MCF 10A (cell line): ENCODE measurements around the gene ANO2. TPM values are rescaled to one million over a fixed set of nuclear protein-coding genes. Genes with fewer than 3 reads are reported as not detected.

Experiments
- BruUV-seq: library from RNA; stranded (reverse); fragments of 400-500 nt; replicated peaks from 2 replicates; lab custom pipeline; 2021; lab: Mats Ljungman, UMichigan
- CTCF ChIA-PET: fragments of 300-600 bp; sonication (Branson Sonifier 250); formaldehyde crosslinking; extraction: SDS; loops from one replicate; lab custom pipeline; 2021; ENCODE audit warnings: antibody characterized with exemption, inconsistent platforms; lab: Yijun Ruan, JAX
- POLR2A ChIA-PET: fragments of 300-600, 350-650 bp; sonication (Branson Sonifier 250); formaldehyde crosslinking; extraction: SDS; loops from one replicate; lab custom pipeline; 2020; ENCODE audit warnings: antibody characterized with exemption, inconsistent platforms; lab: Yijun Ruan, JAX
- DNase-seq: peaks from one replicate; pipeline ENCODE4 v3.0.0-alpha.2; 2018; ENCODE audit not compliant: unreplicated experiment
- H3K27ac Mint-ChIP-seq: one replicate; pipeline ENCODE4 v1.8.0; 2022; ENCODE audit warnings: mild to moderate bottlenecking, low read depth, mixed read lengths; ENCODE audit not compliant: unreplicated experiment
- H3K27me3 Mint-ChIP-seq: one replicate; pipeline ENCODE4 v1.8.0; 2022; ENCODE audit warnings: mixed read lengths; ENCODE audit not compliant: insufficient read depth, unreplicated experiment
- H3K36me3 Mint-ChIP-seq: one replicate; pipeline ENCODE4 v1.8.0; 2022; ENCODE audit warnings: mild to moderate bottlenecking, moderate library complexity, mixed read lengths; ENCODE audit not compliant: insufficient read depth, unreplicated experiment
- H3K4me1 Mint-ChIP-seq: one replicate; pipeline ENCODE4 v1.8.0; 2022; ENCODE audit warnings: mixed read lengths; ENCODE audit not compliant: insufficient read depth, unreplicated experiment
- H3K4me3 Mint-ChIP-seq: one replicate; pipeline ENCODE4 v1.8.0; 2022; ENCODE audit warnings: mild to moderate bottlenecking, moderate library complexity, mixed read lengths; ENCODE audit not compliant: unreplicated experiment
- H3K9me3 Mint-ChIP-seq: one replicate; pipeline ENCODE4 v1.8.0; 2022; ENCODE audit warnings: mixed read lengths; ENCODE audit not compliant: unreplicated experiment
- intact Hi-C: fragments of 100-400 bp; cut with micrococcal nuclease; formaldehyde crosslinking; loops from 2 replicates; pipeline ENCODE4 v1.14.1; 2022
- total RNA-seq: library from RNA; stranded (reverse); gene quantifications from 2 replicates; pipeline ENCODE4 v1.2.3, GENCODE V29; 2022
- TF ChIP-seq, protein P1 (sequence below): fragments of 200-600 bp; IDR thresholded peaks from one replicate; pipeline ENCODE4 v1.8.0; 2022; ENCODE audit warnings: antibody characterized with exemption, mild to moderate bottlenecking; ENCODE audit not compliant: unreplicated experiment

Gene ANO2
- total RNA-seq, 1 experiment from 2014 or later = not detected

DNA sequence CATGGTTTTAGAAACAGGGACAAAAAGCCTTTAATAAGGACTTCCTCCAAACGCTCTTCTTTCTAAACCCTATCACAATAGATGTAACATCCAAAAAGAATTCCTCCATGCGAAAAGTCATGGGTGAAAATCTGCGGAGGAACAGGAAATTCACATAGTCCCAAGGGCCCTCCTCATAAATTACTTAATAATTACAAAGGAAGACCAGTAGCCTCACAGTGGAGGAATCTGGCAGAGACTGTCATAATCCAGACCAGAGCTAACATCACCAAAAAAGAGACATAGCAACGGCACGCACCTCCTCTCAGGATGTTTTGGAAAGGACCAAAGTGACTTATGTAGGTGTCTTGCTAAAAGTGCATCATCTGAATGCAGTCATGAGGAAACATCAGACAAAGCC is 165.7 kb downstream of the ANO2 start:
- no TSS peak for BruUV-seq
- intact Hi-C loops = no loop called here
- Mint-ChIP-seq H3K4me1 (no peaks in the 10 kb centered on the region), H3K27ac (no peak overlapping the region), H3K27me3 (no peaks in the 10 kb centered on the region), H3K9me3 (peaks cover 23% of the 10 kb centered on the region), H3K36me3 (no peaks in the 10 kb centered on the region), H3K4me3 (no peak overlapping the region)
- ChIA-PET POLR2A (no interaction called here), CTCF (no interaction called here)
- DNase-seq = no peak
- TF ChIP-seq, protein P1, sequence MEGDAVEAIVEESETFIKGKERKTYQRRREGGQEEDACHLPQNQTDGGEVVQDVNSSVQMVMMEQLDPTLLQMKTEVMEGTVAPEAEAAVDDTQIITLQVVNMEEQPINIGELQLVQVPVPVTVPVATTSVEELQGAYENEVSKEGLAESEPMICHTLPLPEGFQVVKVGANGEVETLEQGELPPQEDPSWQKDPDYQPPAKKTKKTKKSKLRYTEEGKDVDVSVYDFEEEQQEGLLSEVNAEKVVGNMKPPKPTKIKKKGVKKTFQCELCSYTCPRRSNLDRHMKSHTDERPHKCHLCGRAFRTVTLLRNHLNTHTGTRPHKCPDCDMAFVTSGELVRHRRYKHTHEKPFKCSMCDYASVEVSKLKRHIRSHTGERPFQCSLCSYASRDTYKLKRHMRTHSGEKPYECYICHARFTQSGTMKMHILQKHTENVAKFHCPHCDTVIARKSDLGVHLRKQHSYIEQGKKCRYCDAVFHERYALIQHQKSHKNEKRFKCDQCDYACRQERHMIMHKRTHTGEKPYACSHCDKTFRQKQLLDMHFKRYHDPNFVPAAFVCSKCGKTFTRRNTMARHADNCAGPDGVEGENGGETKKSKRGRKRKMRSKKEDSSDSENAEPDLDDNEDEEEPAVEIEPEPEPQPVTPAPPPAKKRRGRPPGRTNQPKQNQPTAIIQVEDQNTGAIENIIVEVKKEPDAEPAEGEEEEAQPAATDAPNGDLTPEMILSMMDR = no peak

DNA sequence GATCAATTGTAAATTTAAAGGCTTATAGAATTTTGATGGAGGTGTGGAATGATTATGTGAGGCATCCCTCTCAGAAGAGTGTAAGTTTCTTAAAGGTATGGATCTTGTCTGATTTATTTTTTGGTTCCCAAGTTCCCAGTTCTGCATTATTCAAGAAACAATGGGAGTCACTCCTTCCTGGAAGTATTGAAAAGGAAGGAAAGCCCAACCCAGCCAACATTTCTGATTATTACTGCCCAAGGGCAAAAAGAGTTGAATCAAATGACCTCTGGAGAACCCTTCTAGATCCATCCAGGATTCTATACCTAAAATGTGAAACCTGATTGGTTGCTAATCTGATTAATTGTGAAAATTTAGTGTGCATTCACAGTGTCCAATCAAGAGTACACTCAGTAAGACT is 166.2 kb downstream of the ANO2 start:
- BruUV-seq = no TSS peak
- Mint-ChIP-seq H3K9me3 (peaks cover 17% of the 10 kb centered on the region), H3K36me3 (no peaks in the 10 kb centered on the region), H3K4me3 (no peak overlapping the region), H3K27ac (no peak overlapping the region), H3K27me3 (no peaks in the 10 kb centered on the region), H3K4me1 (no peaks in the 10 kb centered on the region)
- intact Hi-C loops = no loop called here
- CTCF ChIA-PET = no interaction called here
- no peak for DNase-seq
- POLR2A ChIA-PET = no interaction called here
- TF ChIP-seq, protein P1 = no peak

DNA sequence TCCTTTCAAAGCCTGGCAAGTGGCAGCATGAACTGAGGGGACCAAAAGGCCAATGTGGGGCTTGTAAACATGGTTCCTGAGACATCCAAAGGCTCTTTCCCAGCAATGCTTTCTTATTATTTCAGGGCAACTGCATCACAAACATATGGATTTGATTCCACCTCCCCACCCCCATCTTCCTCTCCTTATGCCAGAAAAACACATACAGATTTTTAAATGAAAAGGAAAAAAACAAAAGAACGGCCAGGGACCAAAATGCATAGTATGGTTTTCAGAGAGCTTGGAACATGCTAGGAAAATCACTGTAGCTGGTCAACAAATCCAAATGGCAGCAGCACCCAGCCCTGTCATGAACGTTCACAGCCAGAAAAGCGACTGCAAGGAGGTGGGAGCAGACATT is 167.6 kb downstream of the ANO2 start:
- ChIA-PET POLR2A (no interaction called here), CTCF (interaction anchor here (0.7 to 1.4 kb wide), 2 partner anchors 32 to 86 kb away, joined by 3 to 4 read pairs; no protein-coding TSS in a partner anchor)
- no TSS peak for BruUV-seq
- H3K27ac Mint-ChIP-seq = no peak overlapping the region
- intact Hi-C loops = no loop called here
- no peaks in the 10 kb centered on the region for H3K36me3 Mint-ChIP-seq
- TF ChIP-seq, protein P1 = no peak
- no peaks in the 10 kb centered on the region for H3K27me3 Mint-ChIP-seq
- no peak for DNase-seq
- H3K4me1 Mint-ChIP-seq = no peaks in the 10 kb centered on the region
- no peak overlapping the region for H3K4me3 Mint-ChIP-seq
- H3K9me3 Mint-ChIP-seq = peaks cover 15% of the 10 kb centered on the region

DNA sequence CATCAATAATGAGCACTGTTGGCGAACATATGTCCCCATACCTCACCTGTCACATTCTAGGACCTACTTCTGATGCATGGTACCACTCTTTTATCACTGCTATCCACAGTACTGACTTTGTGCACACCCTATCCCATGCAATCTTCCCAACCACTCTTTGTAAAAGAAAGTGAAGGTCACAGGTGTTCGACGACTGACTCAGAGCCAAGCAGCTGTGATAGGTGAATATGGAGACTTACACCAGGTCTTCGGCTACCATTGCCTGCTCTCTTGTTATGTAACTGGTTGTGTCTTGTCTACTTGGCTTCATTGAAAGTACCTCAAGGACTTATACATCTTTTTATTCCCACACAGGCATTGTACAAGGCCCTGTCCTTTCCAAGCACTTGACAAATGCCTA is 169.0 kb downstream of the ANO2 start:
- H3K4me1 Mint-ChIP-seq = no peaks in the 10 kb centered on the region
- intact Hi-C loops = no loop called here
- H3K4me3 Mint-ChIP-seq = no peak overlapping the region
- BruUV-seq = no TSS peak
- TF ChIP-seq, protein P1 = no peak
- H3K9me3 Mint-ChIP-seq = peaks cover 16% of the 10 kb centered on the region
- ChIA-PET POLR2A (no interaction called here), CTCF (no interaction called here)
- DNase-seq = no peak
- H3K36me3 Mint-ChIP-seq = no peaks in the 10 kb centered on the region
- no peaks in the 10 kb centered on the region for H3K27me3 Mint-ChIP-seq
- no peak overlapping the region for H3K27ac Mint-ChIP-seq
